Thyroid gland (tissue), 4 donors: ENCODE measurements around the gene MAPK1IP1L.

Source experiments
- POLR2A ChIP-seq, 2 donors: fragments of 450-650 bp; IDR thresholded peaks; one replicate each; pipeline ENCODE4 v1.6.1; 2017; ENCODE audit warnings: antibody characterized with exemption in 2 of 2, mild to moderate bottlenecking in 2 of 2, moderate library complexity in 1 of 2
- TF ChIP-seq, protein P1 (sequence below), 6 experiments: fragments of 200-600 bp in 3 of 6; fragments of 450-650 bp in 3 of 6; sonication (generic) in 3 of 6; IDR thresholded peaks; one replicate each; pipeline ENCODE4 v1.5.1; 2016 to 2019; ENCODE audit warnings: antibody characterized with exemption in 6 of 6, mild to moderate bottlenecking in 2 of 6, inconsistent platforms in 1 of 6, moderate library complexity in 1 of 6

DNA sequence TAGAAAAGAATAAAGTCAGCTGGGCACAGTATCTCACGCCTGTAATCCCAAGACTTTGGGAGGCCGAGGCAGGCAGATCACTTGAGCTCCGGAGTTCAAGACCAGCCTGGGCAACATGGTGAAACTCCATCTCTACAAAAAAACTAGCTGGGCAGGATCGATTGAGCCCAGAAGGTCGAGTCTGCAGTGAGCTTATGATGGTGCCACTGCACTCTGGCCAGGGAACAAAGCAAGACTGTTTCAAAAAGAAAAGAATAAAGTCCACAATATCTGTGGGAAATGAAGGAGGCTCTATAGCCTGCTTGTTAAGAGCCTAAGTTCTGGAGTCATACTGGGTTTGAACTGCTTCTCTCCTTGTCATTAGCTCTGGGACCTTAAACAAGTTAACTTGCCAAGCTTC lies 7.9 kb downstream of the MAPK1IP1L start:
- no peak for TF ChIP-seq POLR2A (IDR thresholded peaks at IDR 0.05)
- TF ChIP-seq, protein P1, sequence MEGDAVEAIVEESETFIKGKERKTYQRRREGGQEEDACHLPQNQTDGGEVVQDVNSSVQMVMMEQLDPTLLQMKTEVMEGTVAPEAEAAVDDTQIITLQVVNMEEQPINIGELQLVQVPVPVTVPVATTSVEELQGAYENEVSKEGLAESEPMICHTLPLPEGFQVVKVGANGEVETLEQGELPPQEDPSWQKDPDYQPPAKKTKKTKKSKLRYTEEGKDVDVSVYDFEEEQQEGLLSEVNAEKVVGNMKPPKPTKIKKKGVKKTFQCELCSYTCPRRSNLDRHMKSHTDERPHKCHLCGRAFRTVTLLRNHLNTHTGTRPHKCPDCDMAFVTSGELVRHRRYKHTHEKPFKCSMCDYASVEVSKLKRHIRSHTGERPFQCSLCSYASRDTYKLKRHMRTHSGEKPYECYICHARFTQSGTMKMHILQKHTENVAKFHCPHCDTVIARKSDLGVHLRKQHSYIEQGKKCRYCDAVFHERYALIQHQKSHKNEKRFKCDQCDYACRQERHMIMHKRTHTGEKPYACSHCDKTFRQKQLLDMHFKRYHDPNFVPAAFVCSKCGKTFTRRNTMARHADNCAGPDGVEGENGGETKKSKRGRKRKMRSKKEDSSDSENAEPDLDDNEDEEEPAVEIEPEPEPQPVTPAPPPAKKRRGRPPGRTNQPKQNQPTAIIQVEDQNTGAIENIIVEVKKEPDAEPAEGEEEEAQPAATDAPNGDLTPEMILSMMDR (IDR thresholded peaks at IDR 0.05), result no peak
